HepG2 (cell line): Measurements from ENCODE around the gene IRF7. TPM values are rescaled to one million over a fixed set of nuclear protein-coding genes. Genes with fewer than 3 reads are reported as not detected.

Experiments used
- ATAC-seq: fragments of 200-7000 bp; cut with Tn5 transposase; 3 replicates; pipeline ENCODE4 v1.9.1; 2020; ENCODE audit warnings: mild to moderate bottlenecking, moderate library complexity
- BruUV-seq: library from RNA; stranded (reverse); fragments of 400-500 nt; replicated peaks from 2 replicates; lab custom pipeline; 2021; lab: Mats Ljungman, UMichigan
- CTCF ChIA-PET: fragments of 300-600 bp; formaldehyde crosslinking; extraction: SDS; loops from one replicate; lab custom pipeline; 2021; ENCODE audit warnings: low total read pairs, inconsistent platforms, low intra/inter-chr PET ratio; lab: Yijun Ruan, JAX
- POLR2A ChIA-PET: fragments of 350-600 bp; sonication (Branson Sonifier 250); formaldehyde crosslinking; loops from one replicate; lab custom pipeline; 2020; ENCODE audit warnings: antibody characterized with exemption, inconsistent platforms; lab: Yijun Ruan, JAX
- DNase-seq: peaks from one replicate; pipeline ENCODE4 v3.0.0-alpha.2; 2015; ENCODE audit warnings: low spot score
- FAIRE-seq: peaks from 3 replicates; lab custom pipeline; 2011; peaks lifted over from hg19 to GRCh38; lab: Jason Lieb, UNC
- H2AFZ ChIP-seq: one replicate; pipeline ENCODE4 v1.6.1; 2011; ENCODE audit warnings: low read length, inconsistent platforms
- H3K27ac ChIP-seq: fragments of 300-600 bp; 3 replicates; pipeline ENCODE4 v1.8.0; 2011; ENCODE audit warnings: mixed run types, mild to moderate bottlenecking, mixed read lengths, low read length, inconsistent platforms; ENCODE audit not compliant: insufficient read depth; ENCODE audit errors: extremely low read length
- H3K27me3 ChIP-seq, 2 experiments: fragments of 200-600 bp in 1 of 2; 2 replicates in 1 of 2; 3 replicates in 1 of 2; pipeline versions ENCODE4 v1.6.0 to v1.8.0; 2011; ENCODE audit warnings: low read length in 2 of 2, mild to moderate bottlenecking in 2 of 2, moderate library complexity in 2 of 2, inconsistent platforms in 1 of 2; ENCODE audit not compliant: insufficient read depth in 2 of 2, control insufficient read depth in 1 of 2
- H3K36me3 ChIP-seq, 2 experiments: fragments of 200-600 bp in 1 of 2; replicated peaks in 1 of 2; 2 replicates in 1 of 2; 3 replicates in 1 of 2; pipeline versions ENCODE4 v1.5.1 to v1.8.0; 2011; ENCODE audit warnings: low read length in 2 of 2, inconsistent platforms in 1 of 2; ENCODE audit not compliant: insufficient read depth in 2 of 2, control insufficient read depth in 1 of 2
- H3K4me1 ChIP-seq: 2 replicates; pipeline ENCODE4 v1.5.1; 2012; ENCODE audit warnings: low read length, inconsistent platforms; ENCODE audit not compliant: insufficient read depth
- H3K4me2 ChIP-seq: 2 replicates; pipeline ENCODE4 v1.6.0; 2011; ENCODE audit warnings: low read depth, low read length, inconsistent platforms
- H3K4me3 ChIP-seq, 3 experiments: fragments of 200-600 bp in 1 of 3; sonication (generic), shearing (Covaris generic) in 1 of 3; replicated peaks in 1 of 3; 2 replicates each; pipeline ENCODE4 v1.5.1; 2011 to 2016; ENCODE audit warnings: low read length in 3 of 3, inconsistent platforms in 2 of 3, low read depth in 2 of 3, mild to moderate bottlenecking in 2 of 3, control low read depth in 1 of 3, mixed read lengths in 1 of 3; ENCODE audit not compliant: insufficient read depth in 1 of 3
- H3K79me2 ChIP-seq: one replicate; pipeline ENCODE4 v1.6.1; 2011; ENCODE audit warnings: low read length, inconsistent platforms; ENCODE audit not compliant: insufficient read depth
- H3K9ac ChIP-seq: 2 replicates; pipeline ENCODE4 v1.6.0; 2011; ENCODE audit warnings: mild to moderate bottlenecking, low read depth, low read length, inconsistent platforms; ENCODE audit not compliant: insufficient read depth
- H3K9me3 ChIP-seq: 2 replicates; pipeline ENCODE4 v1.5.1; 2012; ENCODE audit warnings: mild to moderate bottlenecking, low read length
- H4K20me1 ChIP-seq: 2 replicates; pipeline ENCODE4 v1.6.0; 2011; ENCODE audit warnings: inconsistent platforms, mild to moderate bottlenecking, low read length, moderate library complexity; ENCODE audit not compliant: insufficient read depth
- AGO2 ChIP-seq: fragments of 200-400 bp; formaldehyde crosslinking; optimal IDR thresholded peaks from 2 replicates; pipeline ENCODE3; 2017; ENCODE audit warnings: mild to moderate bottlenecking, low read depth, low read length, moderate library complexity
- MEF2D ChIP-seq: sonication (generic); formaldehyde crosslinking; IDR thresholded peaks from 2 replicates; pipeline ENCODE4 v1.5.1; 2020; ENCODE audit warnings: mild to moderate bottlenecking, missing genetic modification reagents
- ZFAT ChIP-seq: sonication (generic); formaldehyde crosslinking; conservative IDR thresholded peaks from 2 replicates; pipeline ENCODE4 v1.8.1; 2023; ENCODE audit warnings: missing genetic modification reagents, inconsistent platforms
- ZNF768 ChIP-seq: sonication (generic); formaldehyde crosslinking; IDR thresholded peaks from 2 replicates; pipeline ENCODE4 v1.4.0; 2020; ENCODE audit warnings: missing genetic modification reagents
- WGBS: methylation state at CpG from one replicate; pipeline ENCODE4 v1.1.6; 2017; ENCODE audit warnings: low lambda C conversion rate; 5-methylcytosine and 5-hydroxymethylcytosine counted together
- in situ Hi-C: cut with HindIII; loops from 2 replicates; pipeline ENCODE4 v1.10.0; 2017; ENCODE audit warnings: low pct_unique_long_range_greater_than_20kb; ENCODE audit not compliant: extremely low pct_ligation_motif_present
- intact Hi-C: fragments of 100-400 bp; cut with micrococcal nuclease; formaldehyde crosslinking; loops from one replicate; pipeline ENCODE4 v1.10.0; 2022; ENCODE audit not compliant: unreplicated experiment
- polyA plus RNA-seq, 8 experiments: library from polyadenylated mRNA; depleted of rRNA in 3 of 8; stranded (reverse) in 7 of 8; unstranded in 1 of 8; fragments of >200 nt; fragmentation: Illumina TruSeq in 4 of 8; extraction: Trizol in 4 of 8; gene quantifications; 2 replicates each; pipeline versions ENCODE4 v1.2.1 to v1.2.3, GENCODE V29; 2011 to 2016; ENCODE audit warnings: low read depth in 4 of 8, missing spikeins in 1 of 8, mixed read lengths in 1 of 8; ENCODE audit not compliant: insufficient read depth in 1 of 8
- total RNA-seq, 5 experiments: library from RNA; depleted of rRNA; stranded (reverse); fragments of >200 nt; fragmentation: Illumina TruSeq; extraction: Trizol; gene quantifications; 2 replicates each; pipeline ENCODE4 v1.2.3, GENCODE V29; 2016; ENCODE audit warnings: low read depth in 1 of 5
- TF ChIP-seq, protein P1 (sequence below): IDR thresholded peaks from 2 replicates; pipeline ENCODE4 v1.6.1; 2018; ENCODE audit warnings: missing genetic modification reagents

The IRF7 gene
- total and polyA plus RNA-seq, 2 of the 13 experiments (the other 11 are each of a cell fraction or from before 2014, with no cell fraction given): not detected

DNA sequence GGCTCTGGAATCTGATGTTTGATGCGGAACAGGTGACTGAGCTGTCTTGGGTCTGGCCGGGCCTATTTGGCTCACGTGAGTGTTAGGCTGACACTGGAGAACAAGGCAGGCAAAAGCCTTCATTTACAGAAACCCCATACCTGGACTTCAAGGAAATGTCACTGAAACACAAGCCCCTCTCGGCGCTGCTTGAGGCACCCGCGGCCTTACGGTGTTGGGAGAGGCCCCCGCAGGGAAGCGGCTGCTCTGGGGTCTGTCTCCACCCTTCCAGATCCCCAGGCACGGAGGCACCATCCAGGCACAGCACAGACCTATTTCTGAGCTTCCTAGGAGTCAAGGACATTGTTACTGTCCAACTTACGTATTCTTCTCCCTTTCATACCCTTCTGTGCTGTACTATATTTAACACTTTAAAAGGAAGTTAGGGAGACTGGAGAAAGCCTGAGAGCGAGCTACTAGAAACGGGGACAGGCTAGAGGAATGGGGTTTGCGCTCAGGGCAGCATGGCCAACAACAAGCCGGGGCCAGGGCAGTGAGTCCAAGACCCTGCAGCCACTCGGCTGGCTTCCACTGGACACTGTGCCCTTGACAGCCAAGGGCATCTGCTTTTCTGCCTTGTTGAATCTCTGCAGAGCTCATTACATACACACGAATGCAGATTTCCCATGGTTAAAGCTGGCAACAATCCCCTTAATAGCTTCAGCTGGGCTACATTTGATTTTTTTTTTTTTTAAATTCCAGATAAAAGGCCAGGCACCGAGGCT is 45.1 kb upstream of the IRF7 start (continued):
- no peak for TF ChIP-seq ZNF768
- no peak for TF ChIP-seq ZFAT (CRISPR knock-in tag)

DNA sequence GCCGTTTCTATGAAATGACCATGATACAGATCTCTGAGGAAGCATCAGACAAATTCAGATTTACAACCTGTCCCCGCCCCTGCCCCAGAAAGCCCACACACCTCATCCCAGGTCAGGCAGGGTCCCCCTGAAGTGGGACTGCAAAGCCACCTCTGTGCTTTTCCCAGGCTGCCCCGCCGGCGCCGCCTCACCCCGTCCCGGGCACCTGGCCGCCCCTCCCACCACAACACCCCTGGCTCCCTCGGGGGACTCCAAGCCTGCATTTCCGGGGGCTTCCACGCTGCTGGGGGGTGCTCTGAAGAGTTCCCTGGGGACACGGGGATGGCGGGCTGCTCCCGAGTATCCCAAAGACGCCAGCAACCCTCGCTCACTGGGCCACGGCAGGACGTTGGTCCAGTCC is 44.5 kb upstream of the IRF7 start:
- peaks cover 14% of the 10 kb centered on the region; the same call in 1 of the 2 replicates for H4K20me1 ChIP-seq
- ATAC-seq (no peak), DNase-seq (no peak), FAIRE-seq (no peak)
- no peaks in the 10 kb centered on the region for H3K79me2 ChIP-seq
- no peaks in the 10 kb centered on the region for H3K9me3 ChIP-seq
- ChIA-PET CTCF (no interaction called here), POLR2A (no interaction called here)
- no peak overlapping the region for H3K27ac ChIP-seq
- TF ChIP-seq MEF2D (no peak), AGO2 (peak; percentile 22)
- TF ChIP-seq, protein P1, sequence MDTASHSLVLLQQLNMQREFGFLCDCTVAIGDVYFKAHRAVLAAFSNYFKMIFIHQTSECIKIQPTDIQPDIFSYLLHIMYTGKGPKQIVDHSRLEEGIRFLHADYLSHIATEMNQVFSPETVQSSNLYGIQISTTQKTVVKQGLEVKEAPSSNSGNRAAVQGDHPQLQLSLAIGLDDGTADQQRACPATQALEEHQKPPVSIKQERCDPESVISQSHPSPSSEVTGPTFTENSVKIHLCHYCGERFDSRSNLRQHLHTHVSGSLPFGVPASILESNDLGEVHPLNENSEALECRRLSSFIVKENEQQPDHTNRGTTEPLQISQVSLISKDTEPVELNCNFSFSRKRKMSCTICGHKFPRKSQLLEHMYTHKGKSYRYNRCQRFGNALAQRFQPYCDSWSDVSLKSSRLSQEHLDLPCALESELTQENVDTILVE (CRISPR knock-in tag): no peak
- no peak overlapping the region for H3K4me2 ChIP-seq
- no peak overlapping the region for H3K4me3 ChIP-seq
- H3K27me3 ChIP-seq: no peaks in the 10 kb centered on the region
- peaks cover 16 to 43% of the 10 kb centered on the region in 2 experiments; a peak in 4 of 5 replicates for H3K36me3 ChIP-seq
- BruUV-seq: no TSS peak
- in situ Hi-C loops: loop anchor here (5.0 kb wide), 1 partner anchor 107 kb away; no protein-coding TSS in a partner anchor
- intact Hi-C loops: no loop called here
- peaks cover 34% of the 10 kb centered on the region for H3K4me1 ChIP-seq
- WGBS: 92% methylated on average over 13 of the region's 19 CpGs
- H2AFZ ChIP-seq: no peak overlapping the region
- H3K9ac ChIP-seq: no peak overlapping the region
